ENCODE measurements around the gene CDH2.

The CDH2 gene

GRCh38 chr18:28128659-28128980, 48.3 kb downstream of the CDH2 start:
- no peak overlapping the region for H3K4me3 ChIP-seq (ENCODE audit: low read depth, low read length)
- no peak for TF ChIP-seq CTCF (IDR thresholded peaks at IDR 0.05; ENCODE audit: control insufficient read depth, extremely low read depth, insufficient read depth)
- DNase-seq (ENCODE audit: low read depth) = no peak

GRCh38 chr18:28127763-28128658, 48.9 kb downstream of the CDH2 start:
- no peak overlapping the region for H3K4me3 ChIP-seq (ENCODE audit: low read depth, low read length)
- no peak for TF ChIP-seq CTCF (IDR thresholded peaks at IDR 0.05; ENCODE audit: control insufficient read depth, extremely low read depth, insufficient read depth)
- DNase-seq (ENCODE audit: low read depth) = no peak

GRCh38 chr18:28127228-28127627, 49.7 kb downstream of the CDH2 start:
- DNase-seq (ENCODE audit: low read depth) = no peak
- TF ChIP-seq CTCF (IDR thresholded peaks at IDR 0.05; ENCODE audit: control insufficient read depth, extremely low read depth, insufficient read depth) = no peak
- H3K4me3 ChIP-seq (ENCODE audit: low read depth, low read length) = no peak overlapping the region

- no peak for TF ChIP-seq CTCF (IDR thresholded peaks at IDR 0.05; ENCODE audit: control insufficient read depth, extremely low read depth, insufficient read depth)
- H3K4me3 ChIP-seq (ENCODE audit: low read depth, low read length) = no peak overlapping the region
- DNase-seq (ENCODE audit: low read depth) = no peak
Measured at GRCh38 chr18:28126768-28127167, 50.2 kb downstream of the CDH2 start.

- no peak overlapping the region for H3K4me3 ChIP-seq (ENCODE audit: low read depth, low read length)
- no peak for TF ChIP-seq CTCF (IDR thresholded peaks at IDR 0.05; ENCODE audit: control insufficient read depth, extremely low read depth, insufficient read depth)
Measured at GRCh38 chr18:28125051-28125450, 51.9 kb downstream of the CDH2 start.

GRCh38 chr18:28124131-28125029, 52.5 kb downstream of the CDH2 start:
- no peak overlapping the region for H3K4me3 ChIP-seq (ENCODE audit: low read depth, low read length)
- no peak for TF ChIP-seq CTCF (IDR thresholded peaks at IDR 0.05; ENCODE audit: control insufficient read depth, extremely low read depth, insufficient read depth)
- DNase-seq (ENCODE audit: low read depth) = no peak

More at GRCh38 chr18:28125051-28125450, 51.9 kb downstream of the CDH2 start:
- no peak for DNase-seq (ENCODE audit: low read depth)
